ENCODE results near the gene HHATL. TPM values are rescaled to one million over a fixed set of nuclear protein-coding genes. Genes with fewer than 3 reads are reported as not detected.

The HHATL gene
- total and polyA plus RNA-seq, 2 of the 8 experiments (the other 6 are each of a cell fraction or from before 2014, with no cell fraction given) = 0.18 TPM; not detected in 1

DNA sequence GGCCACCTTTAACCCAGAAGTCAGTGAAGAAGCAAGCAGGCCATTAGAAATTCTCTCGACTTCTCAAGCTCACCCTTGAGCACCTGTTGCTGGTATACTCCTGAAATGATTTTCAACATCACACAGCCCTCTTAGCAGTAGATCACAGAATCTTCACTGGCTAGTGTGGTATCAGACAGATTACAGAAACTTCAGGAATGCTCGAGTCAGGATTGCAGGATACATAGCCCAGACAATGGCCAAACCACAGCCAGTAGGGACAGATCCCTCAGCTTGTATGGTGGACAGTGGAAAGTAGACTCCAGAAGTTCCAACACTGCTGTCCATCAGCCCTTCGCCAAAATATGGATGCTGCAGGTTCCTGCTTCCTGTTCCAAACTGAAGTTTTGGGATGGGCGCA is 21.8 kb downstream of the HHATL start:
- Histone ChIP-seq H2BK20ac (ENCODE audit: low read length) (no peak overlapping the region), H3K14ac (ENCODE audit: insufficient read length) (no peak overlapping the region), H3K79me1 (ENCODE audit: low read depth, low read length) (no peaks in the 10 kb centered on the region), H3K79me2 (ENCODE audit: control insufficient read depth in 1 of 2, insufficient read depth in 2 of 2, low read length in 2 of 2) (no peaks in the 10 kb centered on the region), H3K4me1 (replicated peaks in 1 of 4; ENCODE audit: control insufficient read depth in 3 of 4, insufficient read depth in 4 of 4, low read length in 3 of 4) (no peaks in the 10 kb centered on the region; a peak in 1 of 7 replicates), H2AFZ (ENCODE audit: low read length) (no peak overlapping the region), H3K9me3 (ENCODE audit: insufficient read depth in 2 of 2, low read depth in 1 of 2, low read length in 1 of 2) (peaks cover 0 to 4% of the 10 kb centered on the region in 2 experiments; a peak in 1 of 4 replicates), H3K27me3 (replicated peaks in 1 of 4; ENCODE audit: control insufficient read depth in 3 of 4, extremely low read depth in 1 of 4, insufficient read depth in 3 of 4, low read length in 3 of 4) (no peaks in the 10 kb centered on the region; a peak in 1 of 7 replicates), H3K9ac (replicated peaks in 1 of 4; ENCODE audit: extremely low read depth in 1 of 4, low read depth in 3 of 4, low read length in 3 of 4) (no peak overlapping the region), H2BK15ac (ENCODE audit: low read length) (no peak overlapping the region), H4K20me1 (replicated peaks in 1 of 2; ENCODE audit: control insufficient read depth in 1 of 2, insufficient read depth in 2 of 2, low read length in 2 of 2) (no peaks in the 10 kb centered on the region), H3K4me3 (ENCODE audit: extremely low read depth in 1 of 4, insufficient read depth in 2 of 4, low read depth in 3 of 4, low read length in 4 of 4) (no peak overlapping the region), H2BK12ac (ENCODE audit: low read depth, low read length) (no peak overlapping the region), H3K56ac (replicated peaks; ENCODE audit: insufficient read length, low read depth, low read length) (no peak overlapping the region), H3K23ac (ENCODE audit: insufficient read length) (no peak overlapping the region), H2AK5ac (ENCODE audit: low read depth, low read length) (no peak overlapping the region), H3K4ac (replicated peaks; ENCODE audit: insufficient read length, low read depth, low read length) (no peak overlapping the region), H3K23me2 (ENCODE audit: low read depth, low read length) (no peaks in the 10 kb centered on the region), H3K27ac (ENCODE audit: low read depth, low read length) (no peak overlapping the region), H4K91ac (replicated peaks; ENCODE audit: insufficient read length, low read length) (no peak overlapping the region), H3K36me3 (ENCODE audit: control insufficient read depth in 2 of 4, insufficient read depth in 4 of 4, low read length in 3 of 4) (no peaks in the 10 kb centered on the region), H3K18ac (ENCODE audit: extremely low read depth, low read length) (no peak overlapping the region), H4K5ac (ENCODE audit: insufficient read length, low read depth, low read length) (no peak overlapping the region), H2BK5ac (ENCODE audit: low read depth, low read length) (no peak overlapping the region), H4K8ac (ENCODE audit: extremely low read depth, insufficient read depth, low read length) (no peak overlapping the region), H2BK120ac (replicated peaks; ENCODE audit: low read depth, low read length) (no peak overlapping the region), H3K4me2 (ENCODE audit: insufficient read depth in 1 of 2, low read depth in 2 of 2, low read length in 2 of 2) (no peak overlapping the region)
- CTCF ChIA-PET (ENCODE audit: partially characterized antibody) = interaction anchor here (1.0 kb wide), 1 partner anchor 11 kb away, joined by 3 read pairs; no protein-coding TSS in a partner anchor
- 87% methylated on average over 4 of the region's 4 CpGs; no CpG with 5 or more reads in 1 of the 2 experiments for WGBS, 2 experiments (ENCODE audit: extremely low coverage in 1 of 2, insufficient coverage in 1 of 2, insufficient read length in 1 of 2, insufficient replicate concordance in 2 of 2, low coverage in 1 of 2, low lambda C conversion rate in 2 of 2, missing lambda C conversion rate in 1 of 2)
- POLR2A ChIA-PET (ENCODE audit: partially characterized antibody) = interaction anchor here (0.8 kb wide), 1 partner anchor 35 kb away, joined by 3 read pairs; no protein-coding TSS in a partner anchor
- DNase-seq (ENCODE audit: low read depth in 1 of 2, low spot score in 2 of 2) = no peak
- TF ChIP-seq SIRT6 (IDR thresholded peaks at IDR 0.05; ENCODE audit: low read length) (no peak), RAD21 (IDR thresholded peaks at IDR 0.05 in 1 of 2, conservative IDR thresholded peaks at IDR 0.05 in 1 of 2; ENCODE audit: low read depth in 2 of 2, low read length in 2 of 2) (no peak), RNF2 (IDR thresholded peaks at IDR 0.05; ENCODE audit: borderline replicate concordance, low read depth, low read length, missing control alignments, poor library complexity, severe bottlenecking) (no peak), GTF2F1 (IDR thresholded peaks at IDR 0.05; ENCODE audit: borderline replicate concordance, low read depth, low read length) (no peak), KDM1A (IDR thresholded peaks at IDR 0.05; ENCODE audit: borderline replicate concordance, low read length) (no peak), YY1 (IDR thresholded peaks at IDR 0.05; ENCODE audit: low read depth, low read length) (no peak), JUND (IDR thresholded peaks at IDR 0.05; ENCODE audit: low read length) (no peak), EGR1 (IDR thresholded peaks at IDR 0.05; ENCODE audit: borderline replicate concordance, low read depth, low read length) (no peak), HDAC2 (IDR thresholded peaks at IDR 0.05; ENCODE audit: borderline replicate concordance in 1 of 2, low read depth in 2 of 2, low read length in 2 of 2) (no peak), SP2 (IDR thresholded peaks at IDR 0.05; ENCODE audit: low read length) (no peak), MAX (IDR thresholded peaks at IDR 0.05) (no peak), POU5F1 (IDR thresholded peaks at IDR 0.05; ENCODE audit: low read depth, low read length) (no peak)
- FAIRE-seq = no peak
